ENCODE measurements around the gene LST1. TPM values are rescaled to one million over a fixed set of nuclear protein-coding genes. Genes with fewer than 3 reads are reported as not detected.
A peak's percentile ranks its signal among the peaks of the same experiment; 100 is the strongest.

The LST1 gene
- total and polyA plus RNA-seq, 2 donors (not counting 1 experiment from before 2014, with no cell fraction given), result not detected

DNA sequence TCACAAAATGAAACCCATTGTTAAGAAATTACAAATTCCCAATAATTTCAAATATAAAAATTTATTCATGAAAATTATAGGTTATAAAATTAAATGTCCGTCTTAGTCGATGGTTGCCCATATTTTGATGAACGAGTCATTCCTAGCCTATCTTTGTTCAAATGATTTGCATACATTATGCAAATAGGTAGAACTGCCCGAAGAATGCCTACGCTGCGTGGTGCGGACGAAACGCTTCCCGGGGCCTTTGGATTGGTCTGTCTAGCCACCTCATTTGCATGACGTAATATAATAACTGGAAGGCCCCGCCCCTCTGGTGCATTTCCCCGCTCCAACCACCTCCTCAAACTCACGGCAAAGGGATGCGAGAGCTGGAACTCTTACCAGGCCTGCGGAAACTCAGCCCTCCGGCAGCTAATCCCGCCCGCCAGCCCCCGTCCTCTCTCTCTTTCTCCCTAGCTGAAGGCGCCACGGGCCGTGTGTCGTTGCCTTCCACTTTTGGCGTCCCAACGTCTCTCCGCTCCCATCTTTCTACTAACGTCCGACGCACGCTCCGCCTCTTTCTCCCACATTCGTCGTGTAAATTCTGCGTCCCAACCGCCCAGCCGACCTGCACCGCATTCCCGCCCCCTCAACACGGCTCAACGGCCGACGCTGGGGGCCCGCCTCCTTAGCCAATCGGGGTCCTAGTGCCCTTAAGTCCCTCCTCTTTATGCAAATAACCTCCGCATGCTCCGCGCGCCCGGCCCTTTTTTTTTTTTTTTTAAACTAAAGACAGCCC lies 33.9 kb downstream of the LST1 start:
- peak; percentile 99 to 100 for DNase-seq (ENCODE audit: low read depth in 2 of 2)
- H3K4me1 ChIP-seq (ENCODE audit: control insufficient read depth, extremely low read depth, insufficient read depth, low read length), result peaks cover 2% of the 10 kb centered on the region
- H3K27ac ChIP-seq (ENCODE audit: insufficient read depth, low read length), result peak overlapping the region; percentile 100
- H3K4me3 ChIP-seq (replicated peaks in 1 of 4; ENCODE audit: control extremely low read depth in 1 of 4, insufficient read depth in 1 of 4, low read depth in 3 of 4, low read length in 4 of 4), result peak overlapping the region; percentile 72 to 89 (median 79)
- TF ChIP-seq, protein P1, sequence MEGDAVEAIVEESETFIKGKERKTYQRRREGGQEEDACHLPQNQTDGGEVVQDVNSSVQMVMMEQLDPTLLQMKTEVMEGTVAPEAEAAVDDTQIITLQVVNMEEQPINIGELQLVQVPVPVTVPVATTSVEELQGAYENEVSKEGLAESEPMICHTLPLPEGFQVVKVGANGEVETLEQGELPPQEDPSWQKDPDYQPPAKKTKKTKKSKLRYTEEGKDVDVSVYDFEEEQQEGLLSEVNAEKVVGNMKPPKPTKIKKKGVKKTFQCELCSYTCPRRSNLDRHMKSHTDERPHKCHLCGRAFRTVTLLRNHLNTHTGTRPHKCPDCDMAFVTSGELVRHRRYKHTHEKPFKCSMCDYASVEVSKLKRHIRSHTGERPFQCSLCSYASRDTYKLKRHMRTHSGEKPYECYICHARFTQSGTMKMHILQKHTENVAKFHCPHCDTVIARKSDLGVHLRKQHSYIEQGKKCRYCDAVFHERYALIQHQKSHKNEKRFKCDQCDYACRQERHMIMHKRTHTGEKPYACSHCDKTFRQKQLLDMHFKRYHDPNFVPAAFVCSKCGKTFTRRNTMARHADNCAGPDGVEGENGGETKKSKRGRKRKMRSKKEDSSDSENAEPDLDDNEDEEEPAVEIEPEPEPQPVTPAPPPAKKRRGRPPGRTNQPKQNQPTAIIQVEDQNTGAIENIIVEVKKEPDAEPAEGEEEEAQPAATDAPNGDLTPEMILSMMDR (conservative IDR thresholded peaks at IDR 0.05 in 1 of 2, IDR thresholded peaks at IDR 0.05 in 1 of 2; ENCODE audit: low read depth in 1 of 2, low read length in 2 of 2), result no peak
- no peak for TF ChIP-seq EZH2 (IDR thresholded peaks at IDR 0.05; ENCODE audit: low read length, missing control alignments)
- H3K9me3 ChIP-seq (ENCODE audit: control insufficient read depth, insufficient read depth, low read depth, low read length), result no peaks in the 10 kb centered on the region
- peak overlapping the region; percentile 91 for H2AFZ ChIP-seq (ENCODE audit: low read length)
- H3K27me3 ChIP-seq (ENCODE audit: control insufficient read depth, insufficient read depth, low read length), result no peaks in the 10 kb centered on the region
- H3K36me3 ChIP-seq (ENCODE audit: control insufficient read depth, insufficient read depth, low read length), result peaks cover 9% of the 10 kb centered on the region
- H3K79me2 ChIP-seq (ENCODE audit: control insufficient read depth, insufficient read depth, low read length), result peaks cover 39% of the 10 kb centered on the region
- H4K20me1 ChIP-seq (ENCODE audit: control insufficient read depth, extremely low read depth, insufficient read depth, low read length), result no peaks in the 10 kb centered on the region
- peak overlapping the region; percentile 91 for H3K9ac ChIP-seq (ENCODE audit: insufficient read depth, low read length)
- peak overlapping the region; percentile 89 for H3K4me2 ChIP-seq (ENCODE audit: extremely low read depth, insufficient read depth, low read length)

DNA sequence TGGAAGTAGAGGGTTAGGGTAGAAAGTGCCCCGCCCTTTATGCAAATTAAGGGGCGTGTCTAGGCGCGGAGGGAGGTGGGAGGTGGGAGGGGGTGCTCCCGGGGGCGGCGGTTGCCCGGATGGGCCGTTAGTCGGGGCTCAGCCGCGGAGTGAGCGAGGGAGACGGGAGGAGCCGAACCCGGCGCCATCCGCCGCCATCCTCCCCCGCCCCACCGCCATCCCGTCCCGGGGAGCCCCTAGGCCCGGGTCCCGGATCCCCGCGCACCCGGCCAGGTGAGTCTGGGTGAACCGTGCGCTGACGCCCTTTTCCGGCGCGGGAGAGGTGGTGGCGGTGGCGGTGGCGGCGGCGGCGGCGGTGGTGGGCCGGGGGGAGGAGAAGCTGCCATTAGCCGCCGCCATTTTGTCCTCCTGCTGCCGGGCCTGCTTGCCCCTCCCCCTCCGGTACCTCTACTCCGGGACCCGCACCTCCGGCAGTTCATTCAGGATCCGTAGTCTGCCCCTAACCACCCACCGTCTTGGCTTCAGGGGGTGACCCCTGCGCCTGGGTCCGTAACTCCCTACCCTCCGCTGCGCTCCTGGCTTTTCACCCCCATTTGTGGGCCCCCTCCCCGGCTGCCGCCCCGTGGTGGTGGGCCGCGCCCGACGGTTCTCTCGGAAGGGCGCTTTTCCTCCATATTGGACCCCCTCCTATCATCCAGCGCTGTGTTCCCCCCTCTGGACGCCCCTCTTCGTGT lies 34.7 kb downstream of the LST1 start, which contains the start of gene PRRC2A:
PRRC2A (plus strand) TSS at position 130 of the 734 bp plus-strand sequence. CDS start 2,075 bp downstream, outside the sequence.
- Histone ChIP-seq H3K36me3 (ENCODE audit: control insufficient read depth, insufficient read depth, low read length) (peaks cover 16% of the 10 kb centered on the region), H4K20me1 (ENCODE audit: control insufficient read depth, extremely low read depth, insufficient read depth, low read length) (no peaks in the 10 kb centered on the region), H3K27ac (ENCODE audit: insufficient read depth, low read length) (peak within 1 kb of the TSS; percentile 100), H3K9ac (ENCODE audit: insufficient read depth, low read length) (peak within 1 kb of the TSS; percentile 95), H3K4me1 (ENCODE audit: control insufficient read depth, extremely low read depth, insufficient read depth, low read length) (peaks cover 2% of the 10 kb centered on the region), H3K4me3 (replicated peaks in 1 of 4; ENCODE audit: control extremely low read depth in 1 of 4, insufficient read depth in 1 of 4, low read depth in 3 of 4, low read length in 4 of 4) (peak within 1 kb of the TSS; percentile 81 to 99 (median 92)), H3K4me2 (ENCODE audit: extremely low read depth, insufficient read depth, low read length) (peak within 1 kb of the TSS; percentile 99), H3K27me3 (ENCODE audit: control insufficient read depth, insufficient read depth, low read length) (no peaks in the 10 kb centered on the region), H3K79me2 (ENCODE audit: control insufficient read depth, insufficient read depth, low read length) (peaks cover 46% of the 10 kb centered on the region), H3K9me3 (ENCODE audit: control insufficient read depth, insufficient read depth, low read depth, low read length) (no peaks in the 10 kb centered on the region), H2AFZ (ENCODE audit: low read length) (peak within 1 kb of the TSS; percentile 91)
- DNase-seq (ENCODE audit: low read depth in 2 of 2), result peak in 1 of 2 donors; percentile 68
- TF ChIP-seq, protein P1 (conservative IDR thresholded peaks at IDR 0.05 in 1 of 2, IDR thresholded peaks at IDR 0.05 in 1 of 2; ENCODE audit: low read depth in 1 of 2, low read length in 2 of 2), result no peak
- no peak for TF ChIP-seq EZH2 (IDR thresholded peaks at IDR 0.05; ENCODE audit: low read length, missing control alignments)

DNA sequence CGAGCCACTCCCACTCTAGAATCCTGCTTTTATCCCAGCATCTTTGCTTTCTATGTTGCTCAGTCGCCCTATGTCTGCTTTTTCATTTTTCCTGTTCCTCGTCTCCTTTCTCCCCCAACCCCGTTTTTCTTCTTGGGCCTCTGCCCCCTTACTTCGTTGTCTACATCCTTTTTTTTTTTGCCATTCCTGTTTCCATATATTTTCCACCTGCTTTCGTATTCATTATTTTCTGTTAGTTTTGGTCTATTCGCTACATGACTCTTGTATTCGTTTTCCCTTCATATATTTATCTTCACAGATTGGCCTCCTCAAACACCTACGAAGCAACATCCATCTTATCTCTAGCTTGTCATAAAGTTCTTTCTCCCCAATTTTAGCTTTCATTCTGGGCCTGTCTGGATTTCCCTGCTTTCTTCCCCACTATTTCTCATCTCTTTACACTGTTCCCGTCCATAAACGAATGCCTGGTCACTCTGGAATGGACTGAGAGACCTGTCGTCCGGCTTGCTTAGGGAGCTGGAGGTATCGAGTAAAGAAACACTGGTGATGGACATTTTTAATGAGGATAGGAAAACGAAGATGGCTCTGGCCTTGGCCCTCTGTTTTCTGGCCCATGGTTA lies 35.4 kb downstream of the LST1 start:
- Histone ChIP-seq H3K9me3 (ENCODE audit: control insufficient read depth, insufficient read depth, low read depth, low read length) (no peaks in the 10 kb centered on the region), H3K36me3 (ENCODE audit: control insufficient read depth, insufficient read depth, low read length) (peaks cover 19% of the 10 kb centered on the region), H3K27ac (ENCODE audit: insufficient read depth, low read length) (peak overlapping the region; percentile 100), H3K27me3 (ENCODE audit: control insufficient read depth, insufficient read depth, low read length) (no peaks in the 10 kb centered on the region), H3K9ac (ENCODE audit: insufficient read depth, low read length) (peak overlapping the region; percentile 95), H3K4me3 (replicated peaks in 1 of 4; ENCODE audit: control extremely low read depth in 1 of 4, insufficient read depth in 1 of 4, low read depth in 3 of 4, low read length in 4 of 4) (peak overlapping the region; percentile 75 to 99 (median 92)), H3K4me2 (ENCODE audit: extremely low read depth, insufficient read depth, low read length) (peak overlapping the region; percentile 99), H4K20me1 (ENCODE audit: control insufficient read depth, extremely low read depth, insufficient read depth, low read length) (no peaks in the 10 kb centered on the region), H3K79me2 (ENCODE audit: control insufficient read depth, insufficient read depth, low read length) (peaks cover 51% of the 10 kb centered on the region), H2AFZ (ENCODE audit: low read length) (no peak overlapping the region), H3K4me1 (ENCODE audit: control insufficient read depth, extremely low read depth, insufficient read depth, low read length) (peaks cover 2% of the 10 kb centered on the region)
- TF ChIP-seq, protein P1 (conservative IDR thresholded peaks at IDR 0.05 in 1 of 2, IDR thresholded peaks at IDR 0.05 in 1 of 2; ENCODE audit: low read depth in 1 of 2, low read length in 2 of 2), result no peak
- TF ChIP-seq EZH2 (IDR thresholded peaks at IDR 0.05; ENCODE audit: low read length, missing control alignments), result no peak
- DNase-seq (ENCODE audit: low read depth in 2 of 2), result no peak
